HG02840 (cell line): ENCODE results near the gene SCYGR3.
"Not testable (repeated sequence)": the region's sequence is repeated elsewhere in the genome, so short reads cannot be mapped to it uniquely, and the experiment has no call there.

ENCODE experiments used
- ATAC-seq: cut with Tn5 transposase; IDR thresholded peaks from one replicate; pipeline ENCODE4 v1.9.1; 2021; ENCODE audit warnings: mild to moderate bottlenecking, moderate library complexity, moderate number of reproducible peaks; ENCODE audit not compliant: unreplicated experiment, low FRiP score

Gene SCYGR3

DNA sequence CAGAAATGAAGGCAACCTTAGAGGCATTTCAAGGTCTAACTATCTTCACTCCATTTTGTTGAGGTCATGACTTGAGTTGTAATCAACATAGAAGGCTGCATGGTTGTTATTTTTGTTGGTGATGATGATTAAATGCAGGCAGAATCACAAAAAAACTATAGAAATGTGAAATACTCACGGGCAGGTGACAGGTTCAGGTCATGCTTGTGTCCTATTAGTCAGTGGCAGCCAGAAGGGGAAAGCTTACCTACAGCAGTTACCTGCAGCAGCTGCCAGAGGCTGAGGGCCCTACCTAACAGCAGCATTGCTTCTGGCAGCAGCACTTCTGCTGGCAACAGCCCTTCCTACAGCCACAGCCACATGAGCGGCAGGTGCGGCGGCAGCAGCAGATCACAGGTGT, 394 bp downstream of the SCYGR3 start:
- ATAC-seq: no peak

DNA sequence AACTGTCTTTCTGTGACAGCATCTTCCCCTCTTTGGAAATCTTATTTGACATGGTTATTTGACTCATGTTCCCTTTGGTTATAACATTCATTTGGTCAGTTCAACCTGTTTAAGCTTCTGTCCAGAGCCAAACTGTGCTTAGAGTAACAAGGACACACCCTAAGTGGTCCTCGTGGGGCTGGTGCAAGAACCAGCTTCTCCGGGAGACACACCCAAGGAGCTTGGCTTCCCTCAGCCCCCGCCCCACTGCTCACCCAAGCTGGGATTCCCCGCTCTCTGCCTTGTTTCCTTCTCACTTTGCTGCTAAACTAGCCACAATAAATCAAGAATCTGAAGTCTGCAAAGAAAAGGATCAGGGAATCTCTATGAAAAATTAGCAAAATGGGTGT, 1.4 kb downstream of the SCYGR3 start:
- no peak for ATAC-seq

DNA sequence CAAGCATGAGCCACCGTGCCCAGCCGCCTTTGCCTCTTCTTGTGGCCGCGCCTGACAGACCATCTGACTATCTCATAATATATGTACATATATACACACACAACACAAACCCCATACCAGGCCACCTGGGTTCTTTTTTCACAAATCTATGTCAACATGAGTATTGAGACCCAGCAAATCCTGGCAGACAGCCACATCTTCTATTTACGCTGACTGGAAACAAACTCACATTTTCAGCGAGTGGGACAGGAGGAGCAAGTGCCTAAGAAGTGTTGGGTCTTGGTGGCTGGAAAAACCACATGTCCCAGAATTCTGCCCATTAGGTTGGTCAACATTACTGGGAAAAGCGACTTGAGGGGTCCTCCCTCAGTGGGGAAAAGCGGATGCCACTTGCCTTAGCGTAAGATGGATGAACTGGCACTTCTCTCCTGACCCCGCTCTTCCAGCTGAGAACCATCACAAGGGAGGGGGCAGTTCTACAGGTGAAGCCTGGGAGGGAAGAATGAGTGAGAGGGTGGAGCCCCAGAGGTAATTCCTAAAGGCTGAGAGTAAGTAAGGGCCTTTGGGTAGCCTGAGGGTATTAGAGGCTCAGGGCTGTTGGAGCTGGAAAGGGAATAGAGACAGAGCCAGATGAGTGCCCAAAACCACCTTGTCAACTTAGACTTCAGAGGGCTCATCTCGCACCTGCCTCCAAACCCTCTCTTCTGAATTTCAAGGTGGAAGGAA, 1.9 kb downstream of the SCYGR3 start:
- no peak for ATAC-seq

DNA sequence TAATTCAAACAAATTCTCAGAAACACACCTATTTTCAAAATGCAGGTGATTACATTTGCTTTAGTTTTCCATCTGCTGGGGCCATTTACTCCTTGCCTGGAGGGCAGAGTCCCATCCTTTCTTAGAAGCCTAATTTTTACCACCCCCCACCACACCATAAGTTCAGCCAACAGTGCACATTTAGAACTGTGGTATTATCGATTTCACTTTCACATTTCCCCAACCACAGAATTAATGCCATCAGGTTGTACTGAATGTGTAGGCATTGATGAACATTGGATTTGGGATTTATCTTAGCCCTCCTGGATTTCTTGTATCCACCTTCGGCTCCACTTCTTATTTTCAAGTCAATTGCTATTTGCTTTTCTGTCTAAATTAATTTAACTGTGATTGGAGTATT, 4.5 kb downstream of the SCYGR3 start:
- ATAC-seq: no peak

DNA sequence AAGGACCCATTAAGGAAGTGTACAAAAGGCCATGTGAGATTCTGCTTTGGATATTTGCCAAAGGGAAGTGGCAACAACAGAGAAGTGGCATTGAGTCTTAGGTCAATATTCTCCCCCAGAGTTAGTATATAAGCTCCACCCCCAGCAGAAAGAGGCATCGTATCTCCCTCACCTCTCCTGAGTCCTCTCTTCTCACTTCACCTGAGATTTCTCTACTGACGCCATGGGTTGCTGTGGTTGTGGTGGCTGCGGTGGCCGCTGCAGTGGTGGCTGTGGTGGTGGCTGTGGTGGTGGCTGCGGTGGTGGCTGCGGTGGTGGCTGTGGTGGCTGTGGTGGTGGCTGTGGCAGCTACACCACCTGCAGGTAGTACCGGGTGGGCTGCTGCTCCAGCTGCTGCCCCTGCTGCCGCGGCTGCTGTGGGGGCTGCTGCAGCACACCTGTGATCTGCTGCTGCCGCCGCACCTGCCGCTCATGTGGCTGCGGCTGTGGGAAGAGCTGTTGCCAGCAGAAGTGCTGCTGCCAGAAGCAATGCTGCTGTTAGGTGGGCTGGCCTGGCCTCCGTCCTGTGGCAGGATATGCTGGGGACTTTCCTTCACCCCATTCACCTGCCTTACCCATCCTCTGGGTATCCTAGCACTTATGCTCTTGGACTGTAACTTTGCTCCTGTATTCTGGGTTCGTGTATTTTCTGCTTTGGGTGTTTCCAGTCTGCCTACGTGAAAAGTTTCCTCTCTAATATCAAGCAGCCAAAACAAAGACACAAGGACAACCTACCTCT, 5.9 kb downstream of the SCYGR3 start:
- ATAC-seq: no peak

DNA sequence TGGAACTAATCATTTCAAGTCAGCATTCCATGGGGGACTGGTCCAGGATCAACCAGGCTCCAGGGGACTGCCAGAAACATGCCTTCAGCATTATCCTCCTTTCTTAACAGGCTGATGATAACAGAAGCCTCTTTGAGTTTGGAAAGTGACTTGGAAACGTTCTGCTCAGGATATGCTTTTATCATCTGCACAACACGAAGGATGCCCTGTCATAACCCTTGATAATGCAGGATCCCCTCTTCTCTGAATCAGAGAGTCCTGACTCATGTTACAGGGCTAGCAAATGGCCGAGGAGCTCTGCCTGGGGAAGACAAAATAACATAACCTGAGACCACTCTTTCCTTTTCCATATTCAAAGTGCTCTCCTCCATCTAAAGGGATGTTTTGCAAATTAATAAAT, 6.7 kb downstream of the SCYGR3 start:
- no peak for ATAC-seq

DNA sequence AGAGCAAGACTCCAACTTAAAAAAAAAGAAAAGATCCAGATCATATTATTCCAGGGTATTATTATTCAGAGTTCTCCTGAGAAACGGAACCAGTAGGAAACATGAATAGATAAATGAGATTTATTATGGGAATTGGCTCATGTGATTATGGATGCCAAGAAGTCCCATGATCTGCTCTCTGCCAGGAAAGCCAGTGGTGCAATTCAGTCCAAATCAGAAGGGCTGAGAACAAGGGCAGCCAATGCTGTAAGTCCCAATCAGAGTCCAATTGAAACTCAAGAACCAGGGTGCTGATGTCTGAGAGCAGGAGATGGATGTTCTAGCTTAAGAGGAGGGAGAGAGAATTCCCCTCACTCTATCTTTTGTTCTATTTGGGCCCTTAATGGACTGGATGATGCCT, 8.2 kb downstream of the SCYGR3 start:
- ATAC-seq: no peak

DNA sequence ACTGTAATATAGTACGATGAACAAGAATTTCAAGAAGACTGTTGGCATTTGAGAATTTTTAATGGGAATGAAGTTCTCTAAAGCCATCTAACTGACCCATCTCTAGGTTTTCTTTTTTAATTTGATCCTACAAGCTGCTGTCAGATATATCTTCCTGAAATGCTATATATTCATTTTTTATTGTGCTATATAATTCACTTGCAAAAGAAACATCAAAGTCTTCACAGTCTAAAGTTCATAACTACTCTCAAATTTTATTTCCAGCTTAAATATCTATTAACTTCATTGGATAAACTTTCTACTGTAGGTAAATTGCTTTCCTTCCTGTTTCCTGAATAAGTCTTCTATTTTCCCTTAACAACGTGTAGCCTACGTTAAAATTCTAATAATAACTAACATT, 12.3 kb downstream of the SCYGR3 start:
- ATAC-seq: no peak

DNA sequence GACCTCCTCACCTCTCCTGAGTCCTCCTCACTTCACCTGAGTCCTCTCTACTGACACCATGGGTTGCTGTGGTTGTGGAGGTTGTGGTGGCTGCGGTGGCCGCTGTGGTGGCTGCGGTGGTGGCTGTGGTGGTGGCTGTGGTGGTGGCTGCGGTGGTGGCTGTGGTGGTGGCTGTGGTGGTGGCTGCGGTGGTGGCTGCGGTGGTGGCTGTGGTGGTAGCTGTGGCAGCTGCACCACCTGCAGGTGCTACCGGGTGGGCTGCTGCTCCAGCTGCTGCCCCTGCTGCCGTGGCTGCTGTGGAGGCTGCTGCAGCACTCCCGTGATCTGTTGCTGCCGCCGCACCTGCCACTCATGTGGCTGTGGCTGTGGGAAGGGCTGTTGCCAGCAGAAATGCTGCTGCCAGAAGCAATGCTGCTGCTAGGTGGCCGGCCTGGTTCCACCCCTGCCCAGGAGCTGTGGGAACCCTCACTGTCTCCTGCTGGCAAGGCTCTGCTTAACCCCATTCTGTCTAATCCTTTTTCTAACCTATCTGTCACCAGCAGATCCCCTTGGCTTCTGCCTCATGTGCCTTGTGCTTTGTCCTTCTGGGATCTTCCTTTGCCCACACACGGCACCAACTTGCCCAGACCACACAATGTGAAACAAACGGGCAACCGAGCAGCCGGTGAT, 15.7 kb downstream of the SCYGR3 start, which contains the start of gene SCYGR2:
Gene SCYGR2 (plus strand): TSS at position 59 of the 669 bp plus-strand sequence. CDS start 0 bp downstream, at position 59.
- ATAC-seq: not testable (repeated sequence)

DNA sequence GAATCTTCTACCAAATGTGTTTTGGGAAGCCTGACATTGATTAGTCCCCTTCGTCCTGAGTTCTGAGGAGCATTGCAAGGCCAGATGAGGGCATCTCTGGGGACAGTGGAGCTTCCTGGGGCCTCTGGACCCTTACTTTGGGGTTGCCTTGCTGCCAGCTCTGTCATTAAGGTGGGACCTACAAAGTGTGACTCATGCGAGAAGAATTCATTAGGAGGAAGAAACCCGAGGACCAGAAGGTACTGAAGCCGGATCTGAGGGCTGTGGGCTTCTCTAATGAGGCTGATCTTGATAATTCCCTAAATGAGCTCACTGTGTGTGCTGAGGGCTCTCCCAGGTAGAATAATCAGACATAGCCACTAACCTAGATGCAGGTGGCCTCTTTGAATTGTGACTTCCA, 16.6 kb downstream of the SCYGR3 start:
- no peak for ATAC-seq

DNA sequence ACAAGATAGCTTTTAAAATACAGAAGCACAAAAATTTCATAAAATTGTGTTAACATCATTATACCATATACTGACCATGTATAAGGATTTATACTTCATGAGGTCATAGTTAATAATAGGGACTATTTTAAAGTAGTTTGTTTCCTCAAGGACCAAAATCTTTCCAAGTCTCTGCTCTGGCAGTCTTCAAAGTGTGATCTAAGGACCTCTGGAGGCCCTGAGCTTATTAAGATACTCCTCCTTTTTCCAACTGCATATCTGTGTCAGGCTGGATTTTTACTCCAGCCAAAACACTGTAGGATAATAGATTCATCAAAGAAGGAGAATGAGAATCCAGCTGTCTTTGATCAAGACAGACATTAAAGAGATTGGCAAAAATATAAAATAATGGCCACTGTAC, 17.6 kb downstream of the SCYGR3 start:
- no peak for ATAC-seq

DNA sequence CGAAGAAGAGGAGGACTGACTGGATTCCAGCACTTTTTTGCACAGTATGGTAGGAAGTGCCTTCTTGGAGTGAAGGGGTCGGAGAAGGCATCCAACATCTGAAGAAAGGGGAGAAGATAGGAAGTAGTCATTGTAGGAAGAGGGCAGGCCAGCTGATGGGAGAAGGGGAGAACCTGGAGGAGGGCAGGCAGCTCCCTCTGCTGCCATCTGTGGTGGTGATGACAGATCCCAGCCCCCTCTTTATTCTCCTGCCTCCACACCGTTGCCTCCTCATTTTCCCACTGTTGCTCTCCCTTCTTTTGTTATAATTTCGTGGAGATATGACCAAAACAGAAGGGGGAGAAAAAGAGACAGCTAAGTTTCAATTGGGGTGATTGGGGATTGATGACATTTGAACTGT, 18.8 kb downstream of the SCYGR3 start:
- no peak for ATAC-seq

DNA sequence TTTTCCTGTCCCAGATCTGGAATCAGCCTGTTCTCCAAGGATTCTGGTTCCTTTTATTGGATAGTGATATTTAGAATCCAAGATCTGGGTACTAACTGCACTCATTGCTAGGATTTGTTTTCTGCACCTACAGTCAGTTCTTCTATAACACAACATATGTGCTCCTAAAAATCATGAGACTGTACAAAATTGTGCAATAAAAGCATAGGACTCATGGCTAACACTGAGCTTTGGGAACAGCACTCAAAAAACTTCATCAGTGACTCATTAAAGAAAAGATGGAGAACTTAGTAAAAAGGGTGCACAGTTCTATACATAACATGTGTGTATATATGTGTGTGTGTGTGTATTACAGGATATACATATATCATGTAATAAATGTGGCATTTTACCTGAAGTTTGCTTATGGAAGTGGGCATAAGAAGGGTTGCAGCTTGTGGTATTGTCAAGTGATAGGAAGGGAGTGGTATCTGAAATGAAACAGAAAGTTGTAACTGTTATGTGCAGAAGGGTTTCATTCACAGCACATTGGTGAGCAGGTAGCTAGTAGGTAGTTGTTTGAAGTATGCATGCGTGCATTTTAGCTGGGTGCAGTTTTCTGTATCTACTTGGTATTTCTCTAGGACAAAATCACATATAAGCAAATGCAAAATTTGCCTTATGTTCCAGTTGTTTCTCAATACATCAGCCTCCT, 21.8 kb downstream of the SCYGR3 start:
- no peak for ATAC-seq

DNA sequence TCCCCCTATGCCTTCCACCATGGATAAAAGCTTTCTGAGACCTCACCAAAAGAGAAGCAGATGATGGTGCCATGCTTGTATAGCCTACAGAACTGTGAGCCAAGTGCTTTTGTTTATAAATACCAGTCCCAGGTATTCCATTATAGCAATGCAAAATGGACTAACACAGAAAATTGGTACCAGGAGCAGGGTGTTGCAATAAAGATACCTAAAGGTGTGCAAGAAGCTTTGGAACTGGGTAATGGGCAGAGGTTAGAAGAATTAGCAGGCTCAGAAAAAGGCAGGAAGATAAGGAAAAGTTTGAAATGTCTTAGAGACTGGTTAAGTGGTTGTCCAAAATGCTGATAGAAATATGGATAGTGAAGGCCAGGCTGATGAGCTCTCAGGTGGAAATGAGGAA, 32.3 kb downstream of the SCYGR3 start:
- no peak for ATAC-seq

DNA sequence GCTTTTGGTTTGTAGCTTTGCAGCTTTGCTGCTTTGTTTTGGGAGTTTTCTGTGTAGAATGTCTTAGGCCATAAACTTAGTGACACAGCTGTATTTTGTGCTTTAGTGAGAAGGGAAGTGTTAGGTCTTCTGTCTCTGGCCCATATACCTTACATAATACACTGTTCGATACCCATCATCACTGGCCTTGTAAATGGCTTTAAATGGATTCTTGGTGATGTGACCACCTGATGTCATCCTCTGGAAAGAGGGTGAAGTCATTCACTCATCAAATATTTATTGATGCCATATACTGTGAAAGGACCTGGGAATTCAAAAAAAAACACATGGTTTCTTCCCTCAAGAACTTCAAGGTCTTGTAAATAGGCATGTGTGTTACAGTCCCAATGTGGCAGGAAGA, 34.8 kb downstream of the SCYGR3 start:
- no peak for ATAC-seq

DNA sequence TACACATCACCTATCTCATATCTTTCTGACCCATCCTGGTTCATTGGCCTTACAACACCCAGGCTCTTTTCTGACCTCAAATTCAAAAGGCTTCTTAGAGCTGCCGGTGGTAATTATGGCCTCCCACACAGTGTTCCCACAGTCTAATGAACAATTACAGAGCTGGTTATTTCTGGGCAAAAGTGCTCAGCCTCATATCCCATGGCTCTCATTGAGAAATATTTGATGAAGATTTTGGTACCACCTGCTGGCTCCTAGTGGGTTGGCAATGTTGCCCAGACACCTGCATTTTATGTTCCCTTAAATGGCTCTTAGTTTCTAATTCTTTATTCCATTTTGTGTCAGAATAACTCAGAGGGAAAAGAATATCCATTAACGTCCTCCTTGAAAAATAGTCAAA, 36.0 kb downstream of the SCYGR3 start:
- ATAC-seq: no peak

DNA sequence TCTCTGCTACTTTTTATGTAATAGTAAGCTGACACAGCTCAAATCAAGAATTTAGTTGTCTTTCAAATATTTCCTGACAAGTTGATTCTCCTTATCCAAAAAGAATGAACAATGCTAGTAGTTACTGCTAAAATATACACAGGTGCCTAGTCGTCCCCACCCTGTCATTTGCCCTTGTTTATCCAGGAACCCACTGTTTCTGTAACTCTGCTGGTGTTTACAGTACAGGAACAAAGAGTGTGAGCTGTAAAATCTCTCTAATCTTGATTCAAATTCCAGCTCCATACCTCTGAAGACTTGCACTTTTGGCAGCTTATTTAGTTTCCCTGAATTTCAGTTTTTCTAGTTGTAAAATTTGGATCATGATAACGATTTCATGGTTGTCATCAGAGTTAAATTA, 37.1 kb downstream of the SCYGR3 start:
- ATAC-seq: no peak

DNA sequence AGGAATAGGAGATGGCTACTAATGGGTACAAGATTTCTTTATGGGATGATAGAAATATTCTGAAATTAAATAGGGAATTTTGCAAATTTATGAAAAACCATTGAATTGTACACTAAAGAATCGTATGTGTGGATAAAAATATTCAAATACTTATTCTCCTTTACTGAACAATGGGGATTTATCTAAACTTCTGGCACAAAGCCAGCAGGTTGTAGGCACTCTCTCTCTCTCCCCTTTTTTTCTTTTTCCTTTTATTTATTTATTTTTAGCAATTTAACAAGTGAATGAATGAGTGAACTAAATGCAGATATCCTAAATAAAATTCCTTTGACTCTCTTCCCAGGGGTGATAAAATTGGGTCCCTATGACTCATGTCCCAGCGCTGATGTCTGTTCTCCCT, 37.8 kb downstream of the SCYGR3 start:
- no peak for ATAC-seq

DNA sequence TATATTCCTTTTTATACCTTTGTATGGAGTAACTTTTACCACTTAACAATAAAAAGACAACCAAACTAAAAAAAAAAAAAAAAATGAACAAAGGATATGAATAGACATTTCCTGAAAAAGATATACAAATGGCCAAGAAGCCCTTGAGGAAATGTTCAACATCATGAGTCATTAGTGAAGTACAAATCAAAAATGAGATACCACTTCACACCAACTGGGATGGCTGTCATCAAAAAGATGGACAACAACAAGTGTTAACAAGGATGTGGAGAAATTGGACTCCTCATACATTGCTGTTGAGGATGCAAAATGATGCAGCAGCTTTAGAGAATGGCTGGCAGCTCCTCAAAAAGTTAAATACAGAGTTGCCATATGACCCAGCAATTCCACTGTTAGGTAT, 38.5 kb downstream of the SCYGR3 start:
- no peak for ATAC-seq

DNA sequence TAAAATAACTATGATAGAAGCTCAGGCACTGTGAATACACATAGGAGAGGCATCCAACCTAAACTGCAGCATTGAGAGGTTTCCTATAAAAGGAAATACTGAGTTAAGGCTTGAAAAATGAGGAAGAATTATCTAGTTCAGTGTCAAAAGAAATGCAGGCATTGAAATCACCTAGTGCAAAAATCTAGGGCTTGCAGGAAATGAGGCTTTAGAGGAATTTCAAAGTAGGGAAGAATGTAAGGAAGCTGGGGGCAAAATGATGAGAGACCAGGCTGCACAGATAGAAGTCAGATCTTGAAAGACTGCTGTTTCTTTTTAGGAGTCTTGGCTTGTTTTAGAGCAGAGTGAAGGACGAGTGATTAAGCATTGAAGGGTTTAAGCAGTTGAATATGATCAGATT, 44.0 kb downstream of the SCYGR3 start:
- no peak for ATAC-seq

DNA sequence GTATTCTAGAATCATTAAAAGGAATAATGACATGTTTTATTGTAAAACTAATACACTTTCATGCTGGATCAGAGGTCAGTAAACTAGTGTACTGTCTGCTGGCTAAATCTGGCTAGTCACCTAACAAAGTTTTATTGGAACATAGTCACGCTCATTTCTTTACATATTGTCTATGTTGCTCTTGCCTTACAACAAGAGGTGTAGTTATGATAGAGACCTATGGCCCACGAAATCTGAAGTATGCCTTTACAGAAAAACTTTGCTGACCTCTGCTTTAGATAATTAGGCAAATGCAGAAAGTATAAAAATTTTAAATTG, 45.8 kb downstream of the SCYGR3 start:
- no peak for ATAC-seq
